ENCODE results near the gene RDH5.
A peak's percentile ranks its signal among the peaks of the same experiment; 100 is the strongest.

The RDH5 gene

GRCh38 chr12:55729819-55730818 lies 9.9 kb downstream of the RDH5 start:
- DNase-seq, result peak; percentile 59

- DNase-seq, result no peak
Observed at GRCh38 chr12:55732288-55732687, 12.1 kb downstream of the RDH5 start.

- DNase-seq, result no peak
Observed at GRCh38 chr12:55733021-55733555, 12.9 kb downstream of the RDH5 start.

GRCh38 chr12:55733858-55734257 lies 13.7 kb downstream of the RDH5 start:
- DNase-seq, result no peak

GRCh38 chr12:55734595-55734994 lies 14.4 kb downstream of the RDH5 start:
- no peak for DNase-seq

- DNase-seq, result no peak
Observed at GRCh38 chr12:55736076-55736475, 15.9 kb downstream of the RDH5 start.

- peak; percentile 64 for DNase-seq
Observed at GRCh38 chr12:55736780-55737580, 16.8 kb downstream of the RDH5 start.

- no peak for DNase-seq
Observed at GRCh38 chr12:55737581-55738122, 17.5 kb downstream of the RDH5 start.

- peak; percentile 90 for DNase-seq
Observed at GRCh38 chr12:55738123-55739024, 18.2 kb downstream of the RDH5 start.

- DNase-seq, result no peak
Observed at GRCh38 chr12:55739025-55739378, 18.8 kb downstream of the RDH5 start.

GRCh38 chr12:55741931-55742680 lies 21.9 kb downstream of the RDH5 start:
- no peak for DNase-seq

- peak; percentile 81 for DNase-seq
Observed at GRCh38 chr12:55742719-55743405, 22.7 kb downstream of the RDH5 start, which contains the start of gene GDF11. Gene GDF11 (plus strand): TSS chr12:55743122. CDS start chr12:55743317, 195 bp downstream.

- DNase-seq, result peak; percentile 62
Observed at GRCh38 chr12:55743406-55744339, 23.5 kb downstream of the RDH5 start.

GRCh38 chr12:55744340-55745030 lies 24.3 kb downstream of the RDH5 start:
- DNase-seq, result no peak

GRCh38 chr12:55745361-55746173 lies 25.4 kb downstream of the RDH5 start:
- DNase-seq, result peak; percentile 79

- no peak for DNase-seq
Observed at GRCh38 chr12:55746174-55746912, 26.1 kb downstream of the RDH5 start.

- DNase-seq, result no peak
Observed at GRCh38 chr12:55746913-55747231, 26.7 kb downstream of the RDH5 start.

All from fibroblast of skin of right quadriceps (primary cell).